CD8-positive, alpha-beta memory T cell (primary cell): ENCODE data around the gene CNPY2. TPM values are rescaled to one million over a fixed set of nuclear protein-coding genes. Genes with fewer than 3 reads are reported as not detected.
A peak's percentile ranks its signal among the peaks of the same experiment; 100 is the strongest.
"Not testable (repeated sequence)": the region's sequence is repeated elsewhere in the genome, so short reads cannot be mapped to it uniquely, and the experiment has no call there.

Experiments
- CTCF ChIA-PET: fragments of 350-600 bp; sonication (Branson Sonifier 250); formaldehyde crosslinking; loops from one replicate; lab custom pipeline; 2021; ENCODE audit warnings: antibody characterized with exemption; lab: Charles Lee
- POLR2A ChIA-PET: fragments of 350-600 bp; sonication (Branson Sonifier 250); formaldehyde crosslinking; loops from one replicate; lab custom pipeline; 2021; ENCODE audit warnings: antibody characterized with exemption; lab: Charles Lee
- DNase-seq, 5 donors: peaks; one replicate each; pipeline versions ENCODE4 v3.0.0 to v3.0.0-alpha.2; 2020 to 2022; ENCODE audit warnings: mixed read lengths in 1 of 5
- H3K27ac ChIP-seq: one replicate; pipeline ENCODE4 v1.7.0; 2013; ENCODE audit warnings: low read depth, mild to moderate bottlenecking, low read length, moderate library complexity
- H3K27me3 ChIP-seq: 2 replicates; pipeline ENCODE4 v1.7.0; 2013; ENCODE audit warnings: low read length, mild to moderate bottlenecking; ENCODE audit not compliant: insufficient read depth, poor library complexity, severe bottlenecking
- H3K36me3 ChIP-seq: 2 replicates; pipeline ENCODE4 v1.7.0; 2013; ENCODE audit warnings: mild to moderate bottlenecking, low read length, moderate library complexity; ENCODE audit not compliant: insufficient read depth
- H3K4me1 ChIP-seq: 2 replicates; pipeline ENCODE4 v1.7.0; 2013; ENCODE audit warnings: mild to moderate bottlenecking, low read length, moderate library complexity; ENCODE audit not compliant: insufficient read depth
- H3K4me3 ChIP-seq: 2 replicates; pipeline ENCODE4 v1.7.0; 2013; ENCODE audit warnings: mild to moderate bottlenecking, low read length
- H3K9me3 ChIP-seq: 2 replicates; pipeline ENCODE4 v1.7.0; 2013; ENCODE audit warnings: mild to moderate bottlenecking, low read length
- H3K27ac Mint-ChIP-seq, 8 donors: one replicate each; pipeline ENCODE4 v1.8.0; 2020 to 2021; ENCODE audit warnings: mixed read lengths in 8 of 8, mild to moderate bottlenecking in 6 of 8, inconsistent platforms in 3 of 8, moderate library complexity in 3 of 8
- H3K27me3 Mint-ChIP-seq, 2 donors: one replicate each; pipeline ENCODE4 v1.8.0; 2020 to 2021; ENCODE audit warnings: mixed read lengths in 2 of 2, mild to moderate bottlenecking in 1 of 2, moderate library complexity in 1 of 2
- H3K36me3 Mint-ChIP-seq, 3 donors: one replicate each; pipeline ENCODE4 v1.8.0; 2020 to 2021; ENCODE audit warnings: mixed read lengths in 3 of 3, inconsistent platforms in 1 of 3, mild to moderate bottlenecking in 1 of 3
- H3K4me1 Mint-ChIP-seq, 3 donors: one replicate each; pipeline ENCODE4 v1.8.0; 2020 to 2021; ENCODE audit warnings: mixed read lengths in 3 of 3, inconsistent platforms in 1 of 3, mild to moderate bottlenecking in 1 of 3
- H3K4me3 Mint-ChIP-seq, 7 donors: one replicate each; pipeline ENCODE4 v1.8.0; 2020 to 2021; ENCODE audit warnings: mixed read lengths in 7 of 7, mild to moderate bottlenecking in 6 of 7, moderate library complexity in 4 of 7, inconsistent platforms in 2 of 7
- H3K9me3 Mint-ChIP-seq, 5 donors: one replicate each; pipeline ENCODE4 v1.8.0; 2020 to 2022; ENCODE audit warnings: mixed read lengths in 5 of 5, mild to moderate bottlenecking in 3 of 5, moderate library complexity in 2 of 5, inconsistent platforms in 1 of 5
- polyA plus RNA-seq: library from polyadenylated mRNA; unstranded; fragments of 300-500 nt; fragmentation: Illumina TruSeq; gene quantifications from one replicate; pipeline ENCODE4 v1.2.3, GENCODE V29; 2021
- total RNA-seq, 2 experiments: library from RNA; stranded (reverse); gene quantifications; one replicate each; pipeline ENCODE4 v1.2.3, GENCODE V29; 2021

CNPY2 gene
- total and polyA plus RNA-seq, 3 experiments from 2014 or later, result 165 to 188 (median 167) TPM

GRCh38 chr12:56333197-56333678, 17.4 kb upstream of the CNPY2 start:
- peak overlapping the region; percentile 96 to 99 (median 97) for H3K4me3 Mint-ChIP-seq
- ChIA-PET POLR2A (interaction anchor here (0.9 to 2.7 kb wide), 5 partner anchors 9 to 295 kb away, joined by 3 to 19 read pairs (median 5); partner anchors contain the start of genes CNPY2, STAT2 and TIMELESS), CTCF (interaction anchor here (0.7 to 8.1 kb wide), 7 partner anchors 12 to 111 kb away, joined by 3 to 49 read pairs (median 3); partner anchors contain the start of genes CNPY2, RNF41 and STAT2)
- DNase-seq, result no peak
- H3K4me1 Mint-ChIP-seq, result peaks cover 24 to 47% (median 43%) of the 10 kb centered on the region in 3 donors
- H3K27me3 Mint-ChIP-seq, result peaks cover 0 to 5% of the 10 kb centered on the region in 2 donors
- peaks cover under 1% of the 10 kb centered on the region for H3K36me3 ChIP-seq
- H3K9me3 Mint-ChIP-seq, result peaks cover 0 to 5% (median 0%) of the 10 kb centered on the region in 5 donors
- H3K36me3 Mint-ChIP-seq, result peaks cover 0 to 23% (median 2%) of the 10 kb centered on the region in 3 donors
- H3K9me3 ChIP-seq, result no peaks in the 10 kb centered on the region
- peak overlapping the region; percentile 100 for H3K27ac Mint-ChIP-seq
- peaks cover 27% of the 10 kb centered on the region for H3K4me1 ChIP-seq
- no peaks in the 10 kb centered on the region for H3K27me3 ChIP-seq
- peak overlapping the region; percentile 99 for H3K27ac ChIP-seq
- peak overlapping the region; percentile 94 for H3K4me3 ChIP-seq

GRCh38 chr12:56332512-56333196, 16.9 kb upstream of the CNPY2 start:
- H3K4me3 ChIP-seq, result peak overlapping the region; percentile 94
- H3K27ac ChIP-seq, result peak overlapping the region; percentile 99
- H3K9me3 ChIP-seq, result no peaks in the 10 kb centered on the region
- Mint-ChIP-seq H3K4me1 (peaks cover 22 to 41% (median 37%) of the 10 kb centered on the region in 3 donors), H3K27me3 (peaks cover 0 to 5% of the 10 kb centered on the region in 2 donors), H3K4me3 (peak overlapping the region; percentile 96 to 99 (median 97)), H3K9me3 (peaks cover 0 to 5% (median 0%) of the 10 kb centered on the region in 5 donors), H3K36me3 (peaks cover 4 to 29% (median 4%) of the 10 kb centered on the region in 3 donors), H3K27ac (peak overlapping the region; percentile 100)
- peaks cover 21% of the 10 kb centered on the region for H3K4me1 ChIP-seq
- peaks cover 6% of the 10 kb centered on the region for H3K36me3 ChIP-seq
- H3K27me3 ChIP-seq, result no peaks in the 10 kb centered on the region
- ChIA-PET POLR2A (interaction anchor here (0.7 to 2.7 kb wide), 5 partner anchors 17 to 359 kb away, joined by 3 to 19 read pairs (median 12); partner anchors contain the start of genes CNPY2, RAB5B, STAT2 and TIMELESS), CTCF (interaction anchor here (1.2 to 8.1 kb wide), 4 partner anchors 16 to 74 kb away, joined by 3 to 49 read pairs (median 6); partner anchors contain the start of genes ANKRD52, CNPY2 and STAT2)
- DNase-seq, result no peak

DNA sequence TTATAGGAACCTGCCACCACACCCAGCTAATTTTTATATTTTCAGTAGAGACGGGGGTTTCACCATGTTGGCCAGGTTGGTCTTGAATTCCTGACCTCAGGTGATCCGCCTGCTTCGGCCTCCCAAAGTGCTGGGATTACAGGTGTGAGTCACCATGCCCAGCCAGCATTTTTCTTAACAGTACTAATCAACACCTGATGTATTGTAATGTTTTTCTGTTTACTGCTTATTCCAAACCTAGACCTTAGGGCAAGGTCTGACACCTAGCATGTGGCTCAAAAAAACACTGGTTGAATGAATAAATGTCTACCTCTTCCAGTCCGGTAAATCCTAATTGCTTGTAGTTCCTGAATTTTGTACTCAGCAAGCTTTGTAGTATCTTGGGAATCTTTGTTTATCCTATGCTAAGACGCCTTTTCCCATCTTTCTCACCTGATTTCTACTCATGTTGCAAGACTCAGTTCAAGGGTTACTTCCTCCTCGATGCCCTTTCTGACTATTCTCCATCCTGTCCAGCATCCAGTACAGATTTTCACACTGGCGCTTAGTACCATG, 15.2 kb upstream of the CNPY2 start:
- peak overlapping the region in 1 of 7 donors; percentile 47 for H3K4me3 Mint-ChIP-seq
- peaks cover 20 to 29% (median 27%) of the 10 kb centered on the region in 3 donors for H3K4me1 Mint-ChIP-seq
- ChIA-PET POLR2A (no interaction called here), CTCF (interaction anchor here (2.9 kb wide), 1 partner anchor 15 kb away, joined by 9 read pairs; the partner anchor contains the start of gene CNPY2)
- peak overlapping the region in 5 of 8 donors; percentile 8 to 100 (median 43) for H3K27ac Mint-ChIP-seq
- Histone ChIP-seq H3K4me3 (no peak overlapping the region), H3K36me3 (peaks cover 22% of the 10 kb centered on the region), H3K4me1 (peaks cover 20% of the 10 kb centered on the region), H3K27me3 (no peaks in the 10 kb centered on the region), H3K27ac (no peak overlapping the region), H3K9me3 (no peaks in the 10 kb centered on the region)
- DNase-seq, result no peak
- H3K36me3 Mint-ChIP-seq, result peaks cover 8 to 45% (median 13%) of the 10 kb centered on the region in 3 donors
- H3K27me3 Mint-ChIP-seq, result peaks cover 0 to 5% of the 10 kb centered on the region in 2 donors
- peaks cover 0 to 5% (median 0%) of the 10 kb centered on the region in 5 donors for H3K9me3 Mint-ChIP-seq

- CTCF ChIA-PET, result interaction anchor here (1.3 kb wide), 1 partner anchor 12 kb away, joined by 4 read pairs; the partner anchor contains the start of gene IL23A
- POLR2A ChIA-PET, result interaction anchor here (0.6 kb wide), 1 partner anchor 42 kb away, joined by 3 read pairs; no protein-coding TSS in a partner anchor
- Histone ChIP-seq H3K27ac (no peak overlapping the region), H3K4me1 (no peaks in the 10 kb centered on the region), H3K9me3 (no peaks in the 10 kb centered on the region), H3K4me3 (no peak overlapping the region), H3K27me3 (no peaks in the 10 kb centered on the region), H3K36me3 (peaks cover 58% of the 10 kb centered on the region)
- peak overlapping the region in 1 of 8 donors; percentile 43 for H3K27ac Mint-ChIP-seq
- no peaks in the 10 kb centered on the region for H3K27me3 Mint-ChIP-seq
- H3K36me3 Mint-ChIP-seq, result peaks cover 11 to 77% (median 26%) of the 10 kb centered on the region in 3 donors
- peaks cover 0 to 4% (median 3%) of the 10 kb centered on the region in 3 donors for H3K4me1 Mint-ChIP-seq
- DNase-seq, result no peak
- no peak overlapping the region for H3K4me3 Mint-ChIP-seq
- no peaks in the 10 kb centered on the region for H3K9me3 Mint-ChIP-seq
Observed at GRCh38 chr12:56326533-56326932, 10.7 kb upstream of the CNPY2 start.

DNA sequence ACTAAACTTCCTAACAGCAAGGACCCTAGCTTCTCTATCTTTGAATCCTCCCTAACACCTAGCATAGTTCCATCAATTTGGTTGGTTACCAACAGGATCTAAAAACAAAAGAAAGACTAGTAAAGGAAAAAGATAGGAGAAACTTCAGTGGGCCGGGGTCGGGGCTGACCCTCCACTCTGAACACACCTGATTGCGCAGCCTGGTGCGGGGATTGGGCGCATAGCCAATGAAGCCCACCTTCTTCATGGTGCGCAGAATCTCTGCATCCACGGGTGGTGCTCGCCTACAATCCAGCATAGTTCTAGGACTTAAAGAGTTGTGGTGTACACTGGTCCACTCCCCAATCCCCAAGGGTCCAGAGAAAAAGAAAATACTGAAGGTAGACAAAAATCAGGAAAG, 10.3 kb upstream of the CNPY2 start:
- H3K9me3 ChIP-seq, result no peaks in the 10 kb centered on the region
- ChIA-PET CTCF (interaction anchor here (1.3 kb wide), 1 partner anchor 12 kb away, joined by 4 read pairs; the partner anchor contains the start of gene IL23A), POLR2A (interaction anchor here (0.6 kb wide), 1 partner anchor 41 kb away, joined by 3 read pairs; no protein-coding TSS in a partner anchor)
- Mint-ChIP-seq H3K27me3 (no peaks in the 10 kb centered on the region), H3K4me3 (no peak overlapping the region), H3K4me1 (peaks cover 0 to under 1% (median 0%) of the 10 kb centered on the region in 3 donors), H3K36me3 (peaks cover 11 to 73% (median 26%) of the 10 kb centered on the region in 3 donors), H3K27ac (peak overlapping the region in 3 of 8 donors; percentile 18 to 43 (median 35)), H3K9me3 (no peaks in the 10 kb centered on the region)
- H3K4me1 ChIP-seq, result no peaks in the 10 kb centered on the region
- no peak for DNase-seq
- no peak overlapping the region for H3K4me3 ChIP-seq
- no peak overlapping the region for H3K27ac ChIP-seq
- H3K27me3 ChIP-seq, result no peaks in the 10 kb centered on the region
- H3K36me3 ChIP-seq, result peaks cover 58% of the 10 kb centered on the region

DNA sequence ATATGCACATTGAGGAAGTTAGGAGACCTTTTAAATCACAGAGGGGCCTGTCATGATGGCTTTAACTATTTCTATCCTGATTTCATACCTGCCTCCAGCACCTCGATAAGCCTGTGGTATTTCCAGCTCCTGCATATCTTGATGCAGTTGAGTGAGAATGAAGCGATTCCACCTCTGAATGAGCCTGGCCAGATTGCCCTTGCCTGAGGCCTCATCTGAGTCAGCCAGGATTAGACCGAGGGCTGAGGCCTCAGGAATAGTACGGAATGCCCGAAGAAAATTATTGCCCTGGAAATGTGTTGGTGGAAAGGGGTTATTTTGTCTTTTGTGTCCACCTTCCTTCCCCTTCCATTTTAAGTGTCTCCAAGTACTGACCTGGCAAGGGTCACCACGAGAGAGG, 8.4 kb upstream of the CNPY2 start:
- no peak overlapping the region for H3K4me3 Mint-ChIP-seq
- no peaks in the 10 kb centered on the region for H3K4me1 Mint-ChIP-seq
- DNase-seq, result no peak
- ChIA-PET POLR2A (interaction anchor here (1.2 kb wide), 1 partner anchor 9 kb away, joined by 3 read pairs; the partner anchor contains the start of gene PAN2), CTCF (interaction anchor here (1.6 kb wide), 1 partner anchor 14 kb away, joined by 3 read pairs; no protein-coding TSS in a partner anchor)
- H3K36me3 Mint-ChIP-seq, result peaks cover 11 to 80% (median 27%) of the 10 kb centered on the region in 3 donors
- Histone ChIP-seq H3K4me1 (no peaks in the 10 kb centered on the region), H3K4me3 (no peak overlapping the region), H3K36me3 (peaks cover 63% of the 10 kb centered on the region), H3K27ac (no peak overlapping the region), H3K9me3 (no peaks in the 10 kb centered on the region), H3K27me3 (no peaks in the 10 kb centered on the region)
- no peak overlapping the region for H3K27ac Mint-ChIP-seq
- H3K27me3 Mint-ChIP-seq, result no peaks in the 10 kb centered on the region
- no peaks in the 10 kb centered on the region for H3K9me3 Mint-ChIP-seq

- H3K9me3 ChIP-seq, H3K27ac Mint-ChIP-seq, H3K4me3 ChIP-seq, CTCF ChIA-PET, H3K4me3 Mint-ChIP-seq, DNase-seq, H3K27me3 Mint-ChIP-seq, H3K4me1 Mint-ChIP-seq, H3K27ac ChIP-seq, H3K9me3 Mint-ChIP-seq, H3K27me3 ChIP-seq, H3K4me1 ChIP-seq: not testable (repeated sequence)
- POLR2A ChIA-PET, result interaction anchor here (0.7 kb wide), 1 partner anchor 161 kb away, joined by 4 read pairs; no protein-coding TSS in a partner anchor
- peaks cover 3 to 63% (median 22%) of the 10 kb centered on the region in 3 donors for H3K36me3 Mint-ChIP-seq
- peaks cover 48% of the 10 kb centered on the region for H3K36me3 ChIP-seq
Observed at GRCh38 chr12:56321610-56322009, 5.8 kb upstream of the CNPY2 start.
